ENCODE data around the gene OR4D2.

The OR4D2 gene

GRCh38 chr17:58170622-58171021 is 3.8 kb downstream of the OR4D2 start:
- no peaks in the 10 kb centered on the region for H3K9me3 ChIP-seq (ENCODE audit: insufficient read depth, low read length, severe bottlenecking)
- no peaks in the 10 kb centered on the region for H3K4me1 ChIP-seq (ENCODE audit: insufficient read depth, low read length)
- H3K27me3 ChIP-seq (ENCODE audit: insufficient read depth, low read length, poor library complexity), result peaks cover 20% of the 10 kb centered on the region
- no peak overlapping the region for H3K9ac ChIP-seq (ENCODE audit: low read depth, low read length)
- DNase-seq (no peak), ATAC-seq (ENCODE audit: insufficient read depth, low read depth) (no peak)
- no peak overlapping the region for H3K27ac ChIP-seq (ENCODE audit: low read length)
- no peaks in the 10 kb centered on the region for H3K36me3 ChIP-seq (ENCODE audit: insufficient read depth, low read length)
- no peaks in the 10 kb centered on the region for H3K79me2 ChIP-seq (ENCODE audit: insufficient read depth, low read length)
- no peak for TF ChIP-seq CTCF (IDR thresholded peaks at IDR 0.05; ENCODE audit: borderline replicate concordance, extremely low read depth, low read length, poor library complexity, severe bottlenecking)
- TF ChIP-seq EZH2 (IDR thresholded peaks at IDR 0.05; ENCODE audit: borderline replicate concordance, low read depth, low read length, severe bottlenecking), result no peak
- no peak overlapping the region for H3K4me2 ChIP-seq (ENCODE audit: insufficient read depth, low read length)
- no peak overlapping the region for H2AFZ ChIP-seq (ENCODE audit: low read depth, low read length)
- no peak overlapping the region for H3K4me3 ChIP-seq (ENCODE audit: low read depth in 1 of 2, low read length in 2 of 2)
- H4K20me1 ChIP-seq (ENCODE audit: insufficient read depth, low read length), result 0 out of 2 replicates have a peak, but pooled peaks cover 3% of the 10 kb centered on the region

GRCh38 chr17:58172369-58173071 is 5.7 kb downstream of the OR4D2 start:
- Histone ChIP-seq H3K9ac (ENCODE audit: low read depth, low read length) (no peak overlapping the region), H3K4me1 (ENCODE audit: insufficient read depth, low read length) (no peaks in the 10 kb centered on the region), H3K4me2 (ENCODE audit: insufficient read depth, low read length) (no peak overlapping the region), H4K20me1 (ENCODE audit: insufficient read depth, low read length) (peaks cover 7% of the 10 kb centered on the region), H3K27me3 (ENCODE audit: insufficient read depth, low read length, poor library complexity) (peaks cover 20% of the 10 kb centered on the region), H2AFZ (ENCODE audit: low read depth, low read length) (no peak overlapping the region), H3K27ac (ENCODE audit: low read length) (no peak overlapping the region), H3K4me3 (ENCODE audit: low read depth in 1 of 2, low read length in 2 of 2) (no peak overlapping the region), H3K9me3 (ENCODE audit: insufficient read depth, low read length, severe bottlenecking) (no peaks in the 10 kb centered on the region), H3K79me2 (ENCODE audit: insufficient read depth, low read length) (no peaks in the 10 kb centered on the region), H3K36me3 (ENCODE audit: insufficient read depth, low read length) (no peaks in the 10 kb centered on the region)
- TF ChIP-seq EZH2 (IDR thresholded peaks at IDR 0.05; ENCODE audit: borderline replicate concordance, low read depth, low read length, severe bottlenecking) (no peak), CTCF (IDR thresholded peaks at IDR 0.05; ENCODE audit: borderline replicate concordance, extremely low read depth, low read length, poor library complexity, severe bottlenecking) (peak; percentile 72)
- DNase-seq (peak; percentile 43), ATAC-seq (ENCODE audit: insufficient read depth, low read depth) (peak; percentile 77; the same call in 2 of the 3 replicates)

GRCh38 chr17:58174871-58175270 is 8.1 kb downstream of the OR4D2 start:
- H4K20me1 ChIP-seq (ENCODE audit: insufficient read depth, low read length), result peaks cover 7% of the 10 kb centered on the region
- H3K4me2 ChIP-seq (ENCODE audit: insufficient read depth, low read length), result no peak overlapping the region
- no peaks in the 10 kb centered on the region for H3K9me3 ChIP-seq (ENCODE audit: insufficient read depth, low read length, severe bottlenecking)
- H3K4me1 ChIP-seq (ENCODE audit: insufficient read depth, low read length), result no peaks in the 10 kb centered on the region
- no peak for ATAC-seq (ENCODE audit: insufficient read depth, low read depth)
- H3K9ac ChIP-seq (ENCODE audit: low read depth, low read length), result no peak overlapping the region
- no peak for TF ChIP-seq CTCF (IDR thresholded peaks at IDR 0.05; ENCODE audit: borderline replicate concordance, extremely low read depth, low read length, poor library complexity, severe bottlenecking)
- TF ChIP-seq EZH2 (IDR thresholded peaks at IDR 0.05; ENCODE audit: borderline replicate concordance, low read depth, low read length, severe bottlenecking), result no peak
- no peak overlapping the region for H3K27ac ChIP-seq (ENCODE audit: low read length)
- H3K36me3 ChIP-seq (ENCODE audit: insufficient read depth, low read length), result no peaks in the 10 kb centered on the region
- H3K27me3 ChIP-seq (ENCODE audit: insufficient read depth, low read length, poor library complexity), result peaks cover 20% of the 10 kb centered on the region
- H3K79me2 ChIP-seq (ENCODE audit: insufficient read depth, low read length), result no peaks in the 10 kb centered on the region
- no peak overlapping the region for H3K4me3 ChIP-seq (ENCODE audit: low read depth in 1 of 2, low read length in 2 of 2)
- DNase-seq, result no peak
- H2AFZ ChIP-seq (ENCODE audit: low read depth, low read length), result no peak overlapping the region

Data from DND-41 (cell line).